IPS DF 4.7 (cell line): ENCODE measurements around the gene DOCK9.

ENCODE experiments used
- DNase-seq: peaks from one replicate; pipeline ENCODE4 v3.0.0-alpha.2; 2013; ENCODE audit warnings: low spot score; ENCODE audit errors: extremely low read depth

Gene DOCK9

DNA sequence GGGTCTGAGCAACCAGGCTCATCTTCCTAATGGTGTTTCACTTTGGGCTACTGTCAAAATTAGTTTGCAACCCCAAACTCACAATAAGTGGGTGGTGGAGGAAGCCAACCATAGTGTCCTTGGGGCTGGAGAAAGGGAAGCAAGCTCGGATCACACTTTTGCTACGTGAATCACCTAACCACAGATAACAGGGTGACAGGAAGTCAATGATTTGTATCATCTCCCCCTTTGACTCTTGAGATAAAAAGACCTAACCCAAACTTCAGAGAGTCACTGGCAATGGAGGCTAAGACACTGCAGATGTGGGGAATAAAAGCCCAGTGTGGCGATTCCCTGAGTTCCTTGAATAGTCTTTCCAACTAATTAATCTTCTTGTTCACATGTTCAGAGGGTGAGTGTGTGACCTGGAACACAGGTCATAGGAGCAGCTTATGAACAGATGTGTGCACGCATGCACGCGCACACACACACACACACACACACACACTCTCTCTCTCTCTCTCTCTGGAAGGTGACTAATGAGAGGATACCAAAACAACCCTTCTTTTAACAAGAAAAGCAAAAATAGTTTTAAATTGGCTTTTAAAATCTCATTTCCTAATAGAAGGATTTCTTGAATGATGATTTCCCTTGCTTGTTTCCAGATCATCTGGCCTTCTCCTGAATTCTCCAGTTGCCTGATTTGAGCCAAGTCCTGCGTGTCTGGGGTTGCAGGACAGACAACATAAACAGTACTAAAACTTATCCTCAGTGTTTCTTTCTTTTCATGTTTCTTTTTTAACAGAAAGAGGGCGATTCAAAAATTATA lies 21.2 kb upstream of the DOCK9 start:
- no peak for DNase-seq

GRCh38 chr13:98997738-98998641 lies 20.1 kb upstream of the DOCK9 start:
- DNase-seq = no peak

GRCh38 chr13:98997011-98997730 lies 19.3 kb upstream of the DOCK9 start:
- no peak for DNase-seq

- DNase-seq = no peak
Measured at GRCh38 chr13:98996046-98996445, 18.2 kb upstream of the DOCK9 start.

DNA sequence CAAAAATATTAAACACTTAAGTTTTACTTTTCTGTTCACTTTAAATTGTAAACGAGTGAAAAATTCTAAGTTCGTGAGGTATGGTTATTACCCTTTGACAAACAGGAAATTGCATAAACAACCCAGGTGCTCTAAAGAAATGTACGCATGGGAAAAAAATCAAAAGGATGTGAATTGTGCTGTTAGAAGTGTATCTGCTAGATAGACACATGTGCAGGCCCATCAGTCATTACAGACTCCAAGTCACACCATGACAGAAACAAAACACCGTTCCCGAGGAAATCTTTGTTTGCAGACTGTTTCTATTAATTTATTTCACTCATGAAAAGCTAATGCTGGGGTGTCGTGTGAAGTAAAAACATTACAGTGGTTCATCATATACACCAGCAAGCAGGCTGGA lies 17.0 kb upstream of the DOCK9 start:
- DNase-seq = no peak

DNA sequence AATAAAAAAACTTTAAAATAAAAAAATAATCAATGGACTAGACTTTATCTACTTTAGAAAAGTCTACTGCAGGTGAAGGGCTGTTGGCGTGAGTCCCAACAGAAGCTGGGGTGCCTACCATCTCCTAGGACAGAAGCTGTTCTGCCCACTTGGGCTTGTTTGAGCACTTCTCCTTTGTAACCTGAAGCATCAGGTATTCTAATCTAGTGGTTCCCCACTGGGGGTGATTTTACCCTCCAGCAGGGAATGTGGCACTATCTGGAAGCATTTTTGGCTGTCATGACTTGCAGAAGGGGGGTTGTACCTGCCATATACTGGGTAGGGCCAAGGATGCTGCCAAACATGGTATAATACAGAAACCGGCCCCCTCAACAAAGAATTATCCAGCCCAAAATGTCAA lies 16.2 kb upstream of the DOCK9 start:
- DNase-seq = no peak

DNA sequence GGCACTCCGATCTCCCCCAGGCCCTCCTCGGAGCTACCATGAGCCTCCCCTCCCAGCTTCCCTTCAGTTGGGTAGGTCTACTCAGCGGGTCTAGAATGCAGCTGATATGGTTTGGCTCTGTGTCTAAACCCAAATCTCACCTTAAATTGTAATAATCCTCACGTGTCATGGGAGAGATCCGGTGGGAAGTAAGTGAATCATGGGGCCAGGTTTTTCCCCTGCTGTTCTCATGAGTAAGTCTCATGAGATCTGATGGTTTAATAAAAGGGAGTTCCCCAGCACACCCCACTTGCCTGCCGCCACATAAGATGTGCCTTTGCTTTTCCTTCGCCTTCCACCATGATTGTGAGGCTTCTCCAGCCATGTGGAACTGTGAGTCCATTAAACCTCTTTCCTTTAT lies 14.5 kb upstream of the DOCK9 start:
- no peak for DNase-seq

DNA sequence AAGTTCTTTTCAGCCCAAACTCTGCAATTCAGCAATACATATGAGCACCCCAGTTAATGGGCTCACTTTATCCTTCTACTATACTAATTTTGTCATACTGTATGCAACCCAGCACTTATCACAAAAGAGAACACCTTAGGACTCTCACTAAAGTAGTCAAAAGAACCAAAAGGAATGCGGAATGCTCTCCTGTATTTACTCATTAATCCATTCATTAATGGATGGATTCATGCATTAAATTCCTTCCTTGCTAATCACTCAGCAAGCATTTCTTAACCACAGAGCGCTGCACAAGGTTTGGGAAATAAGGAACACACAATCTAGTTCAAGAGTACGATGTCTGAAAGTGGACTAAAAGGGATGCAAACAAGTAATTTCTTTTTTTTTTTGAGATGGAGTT lies 12.8 kb upstream of the DOCK9 start:
- DNase-seq = no peak

GRCh38 chr13:98989469-98990235 lies 11.8 kb upstream of the DOCK9 start:
- DNase-seq = no peak

- no peak for DNase-seq
Measured at GRCh38 chr13:98988780-98989179, 10.9 kb upstream of the DOCK9 start.

DNA sequence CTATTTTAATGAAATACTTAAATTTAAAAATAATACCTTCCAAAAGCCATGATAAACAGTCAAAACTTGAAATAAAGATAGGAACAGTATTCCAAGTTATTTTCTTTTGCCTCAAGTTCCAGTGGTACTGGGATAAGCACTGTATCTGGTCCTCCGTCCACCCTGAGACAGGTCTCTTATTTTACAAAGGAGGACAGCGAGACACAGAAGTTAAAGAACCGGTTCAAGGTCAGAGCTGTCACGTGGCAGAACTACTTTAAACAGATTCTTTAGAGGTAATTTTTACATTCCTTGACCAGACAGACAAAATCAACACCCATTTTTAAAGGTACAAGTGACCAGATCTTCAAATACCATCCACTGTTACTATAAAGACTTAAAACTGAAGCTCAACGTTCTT lies 10.4 kb upstream of the DOCK9 start:
- no peak for DNase-seq

GRCh38 chr13:98987275-98987674 lies 9.4 kb upstream of the DOCK9 start:
- DNase-seq = no peak

DNA sequence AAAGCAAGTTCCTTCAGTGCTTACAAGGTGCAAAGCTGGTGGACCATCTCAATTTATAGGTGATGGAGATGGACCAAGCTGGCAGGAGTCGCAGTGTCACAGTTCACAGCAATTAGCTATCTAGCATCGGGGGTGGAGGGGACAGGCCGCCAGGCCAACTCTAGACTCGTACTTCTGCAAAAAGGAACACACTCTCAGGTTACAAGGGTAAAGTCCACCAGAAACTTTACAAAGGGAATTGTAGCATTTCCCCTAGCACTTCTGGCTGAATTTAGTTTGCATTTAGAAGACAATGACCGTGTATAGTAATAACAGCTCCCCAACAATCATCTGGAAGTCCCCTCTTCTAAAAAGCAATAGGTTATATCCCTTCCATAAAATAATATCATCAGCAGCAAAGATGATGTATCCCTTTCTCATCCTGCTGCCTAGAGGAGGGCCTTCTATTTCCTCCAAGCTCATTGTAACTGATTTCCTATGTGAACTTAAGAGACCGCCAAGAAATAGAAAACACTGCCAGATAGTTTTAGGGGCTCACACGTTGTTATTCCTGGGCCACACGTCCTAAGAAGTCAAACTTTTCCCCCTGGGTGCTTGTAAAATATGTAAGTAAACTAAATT lies 8.5 kb upstream of the DOCK9 start:
- DNase-seq = no peak

DNA sequence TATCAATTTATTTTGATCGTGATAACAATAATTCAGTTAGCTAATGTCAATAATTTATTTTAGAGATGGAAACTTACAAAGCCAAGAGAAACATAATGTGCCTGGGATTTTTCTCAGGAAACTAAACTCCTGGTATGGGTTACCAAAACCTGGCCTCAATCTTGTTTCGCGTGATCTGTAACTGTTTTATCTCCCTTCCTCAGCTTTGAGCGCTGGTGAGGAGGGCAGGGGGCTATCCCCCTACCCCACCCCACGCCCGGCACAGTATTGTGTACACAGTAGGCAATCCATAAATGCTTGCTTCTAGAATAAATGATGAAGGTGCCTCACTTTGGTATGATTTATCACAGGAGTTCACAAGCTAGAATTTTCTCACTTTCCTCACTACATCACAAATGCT lies 7.7 kb upstream of the DOCK9 start:
- no peak for DNase-seq

GRCh38 chr13:98984983-98985382 lies 7.1 kb upstream of the DOCK9 start:
- no peak for DNase-seq

GRCh38 chr13:98984118-98984517 lies 6.3 kb upstream of the DOCK9 start:
- no peak for DNase-seq

DNA sequence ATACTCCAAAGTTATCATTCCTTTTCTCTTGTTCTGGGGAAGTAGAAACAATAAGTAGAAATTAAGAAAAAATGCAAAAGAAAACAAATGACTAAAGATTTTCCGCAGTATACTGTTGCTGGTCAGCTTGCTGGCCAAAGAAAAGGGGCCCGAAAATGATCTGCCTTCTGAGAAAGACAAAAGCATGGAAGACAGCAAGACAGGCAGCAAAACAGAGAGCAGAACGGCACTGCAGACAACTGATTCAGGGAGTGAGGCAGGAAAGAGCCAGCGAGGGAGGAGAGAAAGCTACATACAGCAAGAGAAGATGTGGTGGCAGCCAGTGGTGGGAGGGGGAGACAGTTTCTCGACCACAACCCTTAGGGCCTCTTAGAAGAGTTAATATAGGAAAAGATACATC lies 5.3 kb upstream of the DOCK9 start:
- DNase-seq = no peak

DNA sequence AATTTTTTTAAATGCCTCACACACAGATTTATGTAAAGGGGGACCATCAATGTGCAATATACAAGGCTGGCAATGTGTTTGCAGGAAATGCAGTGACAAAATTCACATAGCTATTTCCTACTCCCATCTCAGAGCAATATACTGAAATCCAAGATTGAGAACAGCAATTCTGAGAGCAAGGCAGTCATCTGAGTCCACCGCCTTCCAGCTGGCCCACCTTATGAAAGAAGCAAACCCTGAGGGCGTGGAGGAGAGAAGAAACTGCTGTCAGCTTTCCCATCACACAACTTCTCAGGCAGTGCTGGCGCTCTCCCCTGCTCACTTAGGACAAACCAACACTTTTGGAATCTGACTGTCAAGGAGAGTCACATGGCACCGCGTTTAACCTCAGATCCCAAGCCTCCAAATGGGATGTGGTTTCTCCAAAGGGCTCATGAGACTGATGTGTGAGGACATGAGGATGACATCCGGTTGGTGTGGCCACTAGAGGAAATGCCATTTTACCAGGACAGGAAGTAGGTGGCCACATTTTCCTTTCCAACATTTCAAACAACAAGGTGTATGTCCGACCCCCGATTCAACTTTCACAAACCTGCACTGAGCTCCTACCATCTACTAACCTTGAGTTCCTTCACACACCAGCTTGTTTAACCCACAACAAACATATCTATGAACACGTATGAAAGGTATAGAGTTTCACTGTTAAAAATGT lies 3.7 kb upstream of the DOCK9 start:
- no peak for DNase-seq

GRCh38 chr13:98979012-98979660 lies 1.3 kb upstream of the DOCK9 start:
- no peak for DNase-seq

DNA sequence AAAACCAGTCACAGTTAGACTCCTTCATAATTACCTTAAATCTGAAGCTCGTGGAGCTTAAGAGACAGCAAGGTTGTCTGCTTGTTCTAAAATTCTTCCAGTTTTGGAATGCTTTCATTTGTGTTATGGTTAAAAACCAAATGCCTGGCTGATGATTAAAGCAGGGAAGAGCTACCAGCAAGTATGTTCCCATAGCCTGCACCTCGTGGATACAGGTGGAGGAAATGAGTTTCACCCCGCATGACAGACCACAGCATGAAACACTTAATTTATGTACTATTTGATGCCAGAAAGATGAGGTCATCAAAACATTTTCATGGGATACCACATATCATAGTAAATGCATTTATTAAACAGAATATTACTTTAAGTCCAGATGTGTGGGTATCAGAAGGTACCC lies 416 bp upstream of the DOCK9 start:
- no peak for DNase-seq
